Body of pancreas (tissue), 4 donors: ENCODE data around the gene ZKSCAN5. TPM values are rescaled to one million over a fixed set of nuclear protein-coding genes. Genes with fewer than 3 reads are reported as not detected.
"Not testable (repeated sequence)": the region's sequence is repeated elsewhere in the genome, so short reads cannot be mapped to it uniquely, and the experiment has no call there.

Experiments
- ATAC-seq: fragments of 150-250 bp; one replicate; pipeline ENCODE4 v1.9.1; 2016
- DNase-seq, 4 donors: peaks; one replicate each; pipeline ENCODE4 v3.0.0-alpha.2; 2019
- H3K27ac ChIP-seq, 4 donors: fragments of 200-600 bp; sonication (generic); 1 replicate in 3 of 4; 2 replicates in 1 of 4; pipeline versions ENCODE4 v1.5.1 to v1.6.1; 2016 to 2019; ENCODE audit warnings: mild to moderate bottlenecking in 1 of 4, mixed read lengths in 1 of 4, moderate library complexity in 1 of 4
- H3K27me3 ChIP-seq, 2 donors: fragments of 200-600 bp; sonication (generic); one replicate each; pipeline ENCODE4 v1.6.0; 2016; ENCODE audit warnings: mild to moderate bottlenecking in 1 of 2
- H3K36me3 ChIP-seq, 2 donors: fragments of 200-600 bp; sonication (generic); replicated peaks in 1 of 2; 2 replicates each; pipeline ENCODE4 v1.5.1; 2016; ENCODE audit warnings: low read depth in 2 of 2; ENCODE audit not compliant: insufficient read depth in 1 of 2
- H3K4me1 ChIP-seq: fragments of 200-600 bp; sonication (generic); one replicate; pipeline ENCODE4 v1.6.0; 2016
- H3K4me3 ChIP-seq, 2 donors: fragments of 200-600 bp; sonication (generic); 1 replicate in 1 of 2; 2 replicates in 1 of 2; pipeline ENCODE4 v1.5.1; 2016 to 2019
- H3K9me3 ChIP-seq, 3 donors: fragments of 200-600 bp; sonication (generic); 1 replicate in 2 of 3; 2 replicates in 1 of 3; pipeline ENCODE4 v1.5.1; 2016
- POLR2A ChIP-seq, 3 donors: fragments of 450-650 bp; IDR thresholded peaks; one replicate each; pipeline ENCODE4 v1.6.1; 2016; ENCODE audit warnings: antibody characterized with exemption in 3 of 3, mild to moderate bottlenecking in 2 of 3
- WGBS, 2 donors: methylation state at CpG; one replicate each; pipeline ENCODE4 v1.1.5; 2017; 5-methylcytosine and 5-hydroxymethylcytosine counted together
- intact Hi-C: fragments of 100-400 bp; cut with DNase I; formaldehyde crosslinking; loops from one replicate; pipeline ENCODE4 v1.15.1; 2023
- total RNA-seq, 2 donors: library from RNA; depleted of rRNA; stranded (reverse); fragments of >200 nt; gene quantifications; one replicate each; pipeline ENCODE4 v1.1.0, GENCODE V29; 2016
- TF ChIP-seq, protein P1 (sequence below), 7 experiments: fragments of 450-650 bp in 4 of 7; fragments of 200-600 bp in 3 of 7; sonication (generic) in 3 of 7; IDR thresholded peaks; one replicate each; pipeline ENCODE4 v1.5.1; 2016 to 2019; ENCODE audit warnings: antibody characterized with exemption in 7 of 7

The ZKSCAN5 gene
- total RNA-seq, 2 donors from 2014 or later: 3.3 to 4.7 TPM

DNA sequence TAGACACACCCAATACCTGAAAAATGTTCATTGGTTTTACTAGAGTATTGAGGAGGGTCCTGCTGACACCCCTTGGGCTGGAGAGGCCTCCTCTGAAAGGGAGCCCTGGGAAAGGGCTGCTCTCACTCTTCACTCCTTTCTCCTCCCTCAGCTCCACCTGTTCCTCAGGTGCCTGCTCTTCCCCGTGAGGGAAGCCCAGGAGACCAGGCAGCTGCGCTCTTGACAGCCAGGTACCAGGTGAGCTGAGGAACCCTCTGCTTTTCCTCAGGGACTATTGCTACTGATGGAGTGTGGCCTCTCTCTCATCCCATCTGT, 57.2 kb downstream of the ZKSCAN5 start:
- ATAC-seq: no peak
- no peak overlapping the region for H3K27ac ChIP-seq
- WGBS, 2 donors: 85 to 91% methylated on average over 2 of the region's 2 CpGs
- intact Hi-C loops: no loop called here
- DNase-seq: no peak
- no peak overlapping the region for H3K4me3 ChIP-seq
- no peaks in the 10 kb centered on the region for H3K9me3 ChIP-seq
- H3K4me1 ChIP-seq: peaks cover 24% of the 10 kb centered on the region
- H3K27me3 ChIP-seq: no peaks in the 10 kb centered on the region
- TF ChIP-seq POLR2A (IDR thresholded peaks at IDR 0.05): no peak
- TF ChIP-seq, protein P1, sequence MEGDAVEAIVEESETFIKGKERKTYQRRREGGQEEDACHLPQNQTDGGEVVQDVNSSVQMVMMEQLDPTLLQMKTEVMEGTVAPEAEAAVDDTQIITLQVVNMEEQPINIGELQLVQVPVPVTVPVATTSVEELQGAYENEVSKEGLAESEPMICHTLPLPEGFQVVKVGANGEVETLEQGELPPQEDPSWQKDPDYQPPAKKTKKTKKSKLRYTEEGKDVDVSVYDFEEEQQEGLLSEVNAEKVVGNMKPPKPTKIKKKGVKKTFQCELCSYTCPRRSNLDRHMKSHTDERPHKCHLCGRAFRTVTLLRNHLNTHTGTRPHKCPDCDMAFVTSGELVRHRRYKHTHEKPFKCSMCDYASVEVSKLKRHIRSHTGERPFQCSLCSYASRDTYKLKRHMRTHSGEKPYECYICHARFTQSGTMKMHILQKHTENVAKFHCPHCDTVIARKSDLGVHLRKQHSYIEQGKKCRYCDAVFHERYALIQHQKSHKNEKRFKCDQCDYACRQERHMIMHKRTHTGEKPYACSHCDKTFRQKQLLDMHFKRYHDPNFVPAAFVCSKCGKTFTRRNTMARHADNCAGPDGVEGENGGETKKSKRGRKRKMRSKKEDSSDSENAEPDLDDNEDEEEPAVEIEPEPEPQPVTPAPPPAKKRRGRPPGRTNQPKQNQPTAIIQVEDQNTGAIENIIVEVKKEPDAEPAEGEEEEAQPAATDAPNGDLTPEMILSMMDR (IDR thresholded peaks at IDR 0.05): no peak
- peaks cover 0 to 28% of the 10 kb centered on the region in 2 donors for H3K36me3 ChIP-seq

GRCh38 chr7:99562114-99562784, 57.8 kb downstream of the ZKSCAN5 start:
- intact Hi-C loops: no loop called here
- ATAC-seq: no peak
- Histone ChIP-seq H3K36me3 (peaks cover 0 to 28% of the 10 kb centered on the region in 2 donors), H3K9me3 (no peaks in the 10 kb centered on the region), H3K4me1 (peaks cover 18% of the 10 kb centered on the region), H3K27me3 (no peaks in the 10 kb centered on the region), H3K27ac (peak overlapping the region in 1 of 4 donors; percentile 24), H3K4me3 (no peak overlapping the region)
- 74 to 79% methylated on average over 9 of the region's 9 CpGs for WGBS, 2 donors
- TF ChIP-seq POLR2A (IDR thresholded peaks at IDR 0.05): no peak
- TF ChIP-seq, protein P1 (IDR thresholded peaks at IDR 0.05): no peak
- no peak for DNase-seq

- no peaks in the 10 kb centered on the region for H3K9me3 ChIP-seq
- TF ChIP-seq POLR2A (IDR thresholded peaks at IDR 0.05): no peak
- TF ChIP-seq, protein P1 (IDR thresholded peaks at IDR 0.05): no peak
- WGBS, 2 donors: 29 to 39% methylated on average over 2 of the region's 2 CpGs
- peak in 1 of 4 donors; percentile 18 for DNase-seq
- H3K36me3 ChIP-seq: peaks cover 0 to 28% of the 10 kb centered on the region in 2 donors
- peaks cover 15% of the 10 kb centered on the region for H3K4me1 ChIP-seq
- no peak overlapping the region for H3K4me3 ChIP-seq
- no peaks in the 10 kb centered on the region for H3K27me3 ChIP-seq
- intact Hi-C loops: no loop called here
- ATAC-seq: no peak
- peak overlapping the region in 1 of 4 donors; percentile 24 for H3K27ac ChIP-seq
These were observed 58.4 kb downstream of the ZKSCAN5 start for GRCh38 chr7:99562832-99563231.

GRCh38 chr7:99563650-99564049, 59.2 kb downstream of the ZKSCAN5 start:
- Histone ChIP-seq H3K27ac (no peak overlapping the region), H3K4me3 (no peak overlapping the region), H3K4me1 (peaks cover 15% of the 10 kb centered on the region), H3K27me3 (no peaks in the 10 kb centered on the region), H3K9me3 (no peaks in the 10 kb centered on the region), H3K36me3 (peaks cover 0 to 29% of the 10 kb centered on the region in 2 donors)
- 78 to 90% methylated on average over 10 of the region's 10 CpGs for whole genome bisulfite sequencing, 2 donors
- no peak for DNase-seq
- intact Hi-C loops: no loop called here
- no peak for TF ChIP-seq POLR2A (IDR thresholded peaks at IDR 0.05)
- TF ChIP-seq, protein P1 (IDR thresholded peaks at IDR 0.05): no peak
- ATAC-seq: no peak

DNA sequence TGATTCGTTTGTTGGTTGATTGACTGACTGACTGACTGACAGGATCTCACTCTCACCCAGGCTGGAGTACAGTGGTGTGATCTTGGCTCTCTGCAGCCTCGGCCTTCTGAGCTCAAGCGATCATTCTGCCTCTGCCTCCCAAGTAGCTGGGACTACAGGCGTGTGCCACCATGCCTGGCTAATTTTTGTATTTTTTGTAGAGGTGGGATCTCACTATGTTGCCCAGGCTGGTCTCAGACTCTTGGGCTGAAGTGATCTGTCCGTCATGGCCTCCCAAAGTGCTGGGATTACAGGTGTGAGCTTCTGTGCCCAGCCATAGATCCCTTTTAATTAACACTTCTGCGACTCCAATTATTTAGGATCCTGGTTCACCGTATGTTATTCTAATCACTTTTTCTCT, 64.3 kb downstream of the ZKSCAN5 start:
- 91 to 96% methylated on average over 4 to 7 of the region's 7 CpGs for WGBS, 2 donors
- not testable (repeated sequence) for ATAC-seq

More for the DNA sequence above, 64.3 kb downstream of the ZKSCAN5 start:
- H3K9me3 ChIP-seq, H3K4me1 ChIP-seq, intact Hi-C loops, H3K27me3 ChIP-seq, H3K4me3 ChIP-seq, DNase-seq, H3K27ac ChIP-seq: not testable (repeated sequence)
- H3K36me3 ChIP-seq: peaks cover 0 to 32% of the 10 kb centered on the region in 2 donors
